Jurkat, Clone E6-1 (cell line): ENCODE results near the gene RAET1G.

Source experiments
- DNase-seq: peaks from one replicate; pipeline ENCODE4 v3.0.0-alpha.2; 2011; ENCODE audit warnings: low read depth, low spot score
- H3K4me3 ChIP-seq: 2 replicates; pipeline ENCODE4 v1.5.1; 2011; ENCODE audit warnings: mild to moderate bottlenecking, low read length, control low read depth, moderate library complexity

RAET1G gene

DNA sequence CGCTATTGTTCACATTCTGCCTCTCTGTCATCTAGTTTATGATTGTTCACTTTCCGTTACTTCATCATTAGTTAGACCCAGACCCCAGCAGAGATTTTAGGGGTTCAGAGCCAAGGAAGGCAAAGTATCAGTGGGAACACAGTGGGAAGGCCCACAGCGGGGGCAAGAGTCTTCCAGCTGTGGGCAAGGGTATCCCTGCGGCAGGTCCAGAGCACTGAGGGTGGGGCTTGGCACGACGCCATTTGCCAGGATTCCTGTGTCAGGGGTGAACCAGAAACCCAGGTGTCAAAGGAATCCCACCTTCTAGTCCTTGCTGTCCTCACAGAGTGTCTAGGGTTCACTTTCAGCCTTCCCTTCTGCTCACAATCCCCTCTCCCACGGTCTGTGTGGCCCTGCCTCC, 38.3 kb downstream of the RAET1G start:
- DNase-seq = no peak
- no peak overlapping the region for H3K4me3 ChIP-seq

GRCh38 chr6:149884215-149884614, 38.7 kb downstream of the RAET1G start:
- no peak for DNase-seq
- no peak overlapping the region for H3K4me3 ChIP-seq

DNA sequence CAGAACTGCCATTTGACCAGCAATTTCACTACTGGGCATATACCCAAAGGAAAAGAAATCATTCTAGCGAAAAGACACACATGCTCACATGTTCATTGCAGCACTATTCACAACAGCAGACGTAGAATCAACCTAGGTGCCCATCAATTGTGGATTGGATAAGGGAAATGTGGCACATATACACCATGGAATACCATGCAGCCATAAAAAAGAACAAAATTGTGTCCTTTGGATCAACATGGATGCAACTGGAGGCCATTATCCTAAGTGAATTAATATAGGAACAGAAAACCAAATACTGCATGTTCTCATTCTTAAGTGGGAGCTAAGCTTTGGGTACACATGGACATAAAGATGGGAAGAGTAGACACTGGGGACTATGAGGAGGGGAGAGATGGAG, 41.1 kb downstream of the RAET1G start:
- DNase-seq = no peak

DNA sequence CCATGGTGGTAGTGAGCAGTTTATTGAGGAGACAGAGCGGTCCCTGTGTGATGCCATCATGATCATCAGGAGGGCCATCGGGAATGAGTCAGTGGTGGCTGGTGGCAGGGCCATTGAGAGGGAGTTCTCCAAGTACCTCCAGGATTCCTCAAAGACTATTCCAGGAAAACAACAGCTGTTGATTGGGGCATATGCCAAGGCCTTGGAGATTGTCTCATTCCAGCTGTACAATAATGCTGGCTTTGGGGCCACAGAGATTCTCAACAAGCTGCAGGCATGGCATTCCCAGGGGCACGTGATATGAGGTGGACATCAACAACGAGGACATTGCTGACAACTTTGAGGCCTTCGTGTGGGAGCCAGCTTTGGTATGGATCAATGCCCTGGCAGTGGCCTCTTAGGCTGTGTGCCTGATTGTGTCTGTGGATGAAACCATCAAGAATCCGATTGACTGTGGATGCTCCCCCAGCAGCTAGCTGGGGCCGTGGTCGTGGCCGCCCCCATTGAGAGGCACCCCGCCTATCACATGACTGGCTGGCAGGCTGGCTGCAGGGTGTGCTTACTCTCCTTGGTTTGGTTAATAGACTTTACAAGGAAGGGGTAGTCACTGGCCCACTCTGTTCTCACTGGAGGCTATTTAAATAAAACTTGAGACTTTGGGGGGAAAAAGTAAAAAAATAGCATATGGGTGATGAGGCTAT, 41.7 kb downstream of the RAET1G start:
- DNase-seq = no peak
- no peak overlapping the region for H3K4me3 ChIP-seq

More for the DNA sequence above, 41.1 kb downstream of the RAET1G start:
- H3K4me3 ChIP-seq = no peak overlapping the region

DNA sequence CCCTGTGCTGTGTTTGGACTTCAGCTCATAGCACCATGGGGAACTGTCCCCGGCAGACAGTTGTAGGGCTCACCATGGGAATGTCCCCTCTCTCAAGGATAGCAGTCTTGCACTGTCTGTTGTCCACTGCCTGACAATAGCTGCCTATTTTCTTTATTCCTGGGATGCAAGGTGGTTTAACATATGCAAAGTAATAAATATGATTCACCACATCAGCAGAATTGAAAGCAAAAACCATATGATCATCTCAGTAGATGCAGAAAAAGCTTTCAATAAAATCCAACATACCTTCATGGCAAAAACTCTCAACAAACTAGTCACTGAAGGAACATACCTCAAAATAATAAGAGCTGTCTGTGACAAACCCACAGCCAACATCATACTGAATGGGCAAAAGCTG, 45.3 kb downstream of the RAET1G start:
- no peak for DNase-seq

DNA sequence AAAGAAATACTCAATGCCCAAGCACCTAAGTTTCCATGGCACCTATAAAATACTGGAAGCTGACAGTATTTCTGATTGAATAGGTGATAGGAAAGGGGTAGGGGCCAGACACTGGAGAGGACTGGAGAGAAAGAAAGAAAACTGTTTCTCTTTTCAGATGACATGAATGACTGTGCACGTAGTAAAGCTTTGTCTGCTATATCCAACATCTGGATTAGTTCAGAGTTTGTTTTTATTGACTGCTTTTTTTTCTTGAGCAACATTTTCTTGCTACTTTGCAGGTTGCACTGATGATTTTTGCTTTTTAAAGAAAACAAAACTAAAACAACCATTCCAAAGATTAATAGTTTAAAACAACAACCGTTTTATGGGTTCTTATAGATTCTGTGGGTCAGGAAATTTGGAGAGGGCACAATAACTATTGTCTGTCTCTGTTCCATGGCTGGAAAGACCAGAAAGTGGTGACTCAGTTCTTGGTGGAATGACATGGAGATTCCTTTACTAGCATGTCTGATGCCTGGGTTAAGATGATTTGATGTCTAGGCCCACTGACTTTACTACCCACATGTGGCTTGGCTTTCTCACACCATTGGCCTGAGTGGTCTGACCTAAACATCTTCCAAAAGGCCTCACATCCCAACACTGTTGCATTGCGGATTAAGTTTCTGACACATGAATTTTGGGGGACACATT, 46.5 kb downstream of the RAET1G start:
- DNase-seq = no peak
- H3K4me3 ChIP-seq = no peak overlapping the region

More for the DNA sequence above, 45.3 kb downstream of the RAET1G start:
- no peak overlapping the region for H3K4me3 ChIP-seq

DNA sequence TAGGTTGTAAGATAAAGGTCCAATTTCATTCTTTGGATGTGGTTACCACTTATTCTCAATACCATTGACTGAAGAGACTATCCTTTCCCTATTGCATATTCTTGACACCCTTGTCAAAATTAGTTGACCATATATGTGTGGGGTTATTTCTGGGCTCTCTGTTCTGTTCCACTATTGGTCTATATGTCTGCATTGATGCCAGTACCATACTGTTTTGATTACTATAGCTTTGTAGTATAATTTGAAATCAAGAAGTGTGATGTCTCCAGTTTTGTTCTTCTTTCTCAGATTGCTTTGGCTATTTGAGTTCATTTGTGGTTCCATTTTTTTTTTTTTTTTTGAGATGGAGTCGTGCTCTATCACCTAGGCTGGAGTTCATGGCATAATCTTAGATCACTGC, 50.7 kb downstream of the RAET1G start:
- DNase-seq = no peak

GRCh38 chr6:149871182-149871581, 51.7 kb downstream of the RAET1G start:
- H3K4me3 ChIP-seq = no peak overlapping the region
- DNase-seq = no peak

More for the DNA sequence above, 50.7 kb downstream of the RAET1G start:
- no peak overlapping the region for H3K4me3 ChIP-seq

GRCh38 chr6:149869275-149869892, 53.5 kb downstream of the RAET1G start:
- no peak overlapping the region for H3K4me3 ChIP-seq
- DNase-seq = no peak

GRCh38 chr6:149867876-149868640, 54.9 kb downstream of the RAET1G start:
- no peak overlapping the region for H3K4me3 ChIP-seq
- no peak for DNase-seq
